GM19438 (cell line): ENCODE data around the gene GNAS.

Experiments used
- ATAC-seq: cut with Tn5 transposase; IDR thresholded peaks from one replicate; pipeline ENCODE4 v1.9.1; 2021; ENCODE audit warnings: low read depth; ENCODE audit not compliant: unreplicated experiment

GNAS gene

DNA sequence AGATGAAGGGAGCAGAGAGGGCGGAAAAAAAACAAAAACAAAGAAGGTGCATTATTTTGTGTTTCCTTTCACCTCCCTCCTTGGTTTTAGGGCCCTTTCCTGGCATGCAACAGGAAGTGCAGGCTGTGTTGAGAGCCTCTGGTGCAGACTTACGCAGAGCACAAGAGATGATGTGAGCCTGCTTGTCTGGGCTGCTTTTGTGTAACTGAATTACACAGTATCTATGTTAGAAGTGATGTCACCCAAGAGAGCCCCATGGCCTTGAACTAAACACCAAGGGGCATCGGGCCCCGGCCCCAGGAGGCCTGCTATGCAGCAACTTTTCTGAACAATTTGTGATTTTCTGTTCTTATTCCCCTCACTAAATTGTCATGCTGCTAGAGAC is 25.5 kb downstream of the GNAS start:
- ATAC-seq, result no peak

GRCh38 chr20:58878399-58878798 is 25.9 kb downstream of the GNAS start:
- ATAC-seq, result no peak

DNA sequence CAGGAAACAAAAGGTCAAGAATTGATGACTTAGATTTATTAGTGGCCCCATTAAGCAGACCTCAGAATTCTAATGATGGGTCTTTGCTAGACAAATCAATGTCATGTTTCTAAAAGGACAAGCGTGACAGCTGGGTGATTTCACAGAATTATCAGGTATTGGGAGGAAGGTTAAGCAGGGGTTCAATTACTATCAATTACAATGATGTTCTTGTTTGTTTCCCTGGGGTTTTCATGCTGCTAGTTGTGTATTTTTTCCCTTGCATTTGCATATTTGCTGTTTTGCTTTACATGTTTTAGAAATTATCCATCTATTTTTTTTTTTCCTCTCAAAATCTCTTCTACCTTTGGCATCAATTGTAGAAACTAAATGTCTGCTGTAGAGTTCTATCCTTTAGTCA is 27.9 kb downstream of the GNAS start:
- no peak for ATAC-seq

DNA sequence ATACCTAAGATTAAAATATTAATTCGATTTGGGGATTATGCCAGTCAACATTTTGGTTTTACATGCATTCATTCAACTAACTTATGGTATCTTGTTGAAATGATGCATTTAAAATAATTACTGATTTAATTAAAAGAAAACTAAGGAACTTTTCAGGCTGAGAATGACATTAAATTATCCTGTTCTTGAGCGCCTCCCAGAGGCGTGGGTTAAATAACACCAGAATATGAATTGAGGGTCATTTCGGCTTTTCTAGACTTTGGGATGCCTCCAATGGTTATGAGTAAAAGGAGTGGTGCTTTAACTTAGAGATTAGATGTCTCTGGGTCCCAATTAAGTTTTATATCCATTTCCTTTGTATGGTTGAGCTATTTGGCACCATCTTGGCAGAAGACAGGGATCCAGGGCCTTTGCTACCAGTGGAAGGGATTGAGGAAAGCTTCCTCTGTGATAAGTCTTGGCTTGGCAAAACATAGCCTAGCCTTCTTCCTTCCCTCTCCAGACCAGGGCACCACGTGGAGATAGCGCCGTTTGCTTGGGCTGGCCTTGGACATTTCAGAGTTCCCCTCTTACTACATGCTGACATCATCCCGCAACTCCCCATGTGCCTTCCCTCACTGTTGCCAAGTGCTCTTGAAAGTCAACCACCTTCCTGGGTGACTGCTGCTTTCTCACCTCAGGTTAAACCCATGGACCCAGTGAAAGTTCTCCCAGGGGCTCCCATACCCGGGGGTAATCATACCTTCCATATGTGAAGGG is 28.7 kb downstream of the GNAS start:
- ATAC-seq, result no peak

DNA sequence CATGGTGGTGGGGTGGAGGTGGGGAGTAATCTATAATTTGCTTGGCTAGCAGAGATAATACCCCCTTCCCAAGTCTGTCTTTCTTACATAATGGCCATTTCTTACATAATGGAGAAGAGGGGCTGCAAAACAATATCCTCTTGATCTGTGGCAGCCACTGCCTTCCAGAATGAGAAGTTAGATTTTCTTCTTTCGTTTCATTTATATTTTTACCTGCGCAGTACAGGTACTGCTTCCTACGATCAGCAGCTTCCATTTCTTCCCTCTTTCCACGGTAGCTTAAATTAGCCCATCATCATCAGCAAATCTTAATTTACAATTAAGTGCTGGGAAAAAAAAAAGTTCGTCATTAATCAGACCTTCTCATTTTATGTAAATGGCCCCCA is 30.2 kb downstream of the GNAS start:
- no peak for ATAC-seq

DNA sequence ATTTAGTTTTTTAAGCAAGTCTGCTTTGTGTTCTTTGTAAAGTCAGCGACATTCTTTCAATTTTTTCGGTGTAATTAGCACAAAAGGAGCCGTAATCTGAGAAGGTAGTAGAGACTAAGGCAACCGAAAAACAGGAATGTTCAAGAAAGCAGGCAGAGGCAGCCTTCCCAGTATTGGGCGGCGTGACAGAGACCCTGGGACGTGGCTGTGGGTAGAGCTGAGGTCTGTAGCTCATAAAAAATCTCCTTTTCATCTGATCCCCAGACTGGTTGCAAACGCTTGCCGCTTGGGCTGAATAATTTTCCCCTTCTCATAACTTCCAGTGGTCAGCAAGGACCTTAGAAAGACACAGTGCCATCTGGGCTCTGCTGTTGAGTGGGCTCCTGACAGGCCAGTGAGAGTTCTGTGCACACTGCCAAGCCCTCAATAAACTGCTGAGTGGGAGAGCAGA is 30.8 kb downstream of the GNAS start:
- no peak for ATAC-seq

DNA sequence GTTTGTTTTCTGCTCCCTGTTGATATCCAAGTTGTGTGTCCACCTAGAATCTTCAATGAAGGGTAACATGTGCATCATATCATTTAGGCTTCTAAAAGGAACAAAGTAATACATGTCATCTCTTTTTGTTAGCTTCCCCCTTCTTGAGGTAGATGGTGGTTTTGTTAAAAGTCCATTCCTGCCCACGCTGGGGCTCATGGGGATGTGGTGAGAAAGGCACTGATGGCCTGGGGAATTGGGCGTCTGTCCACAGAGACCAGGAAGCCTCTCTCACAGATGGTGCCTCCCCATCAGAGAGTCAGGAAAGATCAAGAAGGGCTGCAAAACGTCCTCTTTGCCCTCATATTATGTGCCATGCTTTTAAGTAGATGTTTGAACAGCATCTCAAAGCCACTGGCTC is 32.5 kb downstream of the GNAS start:
- ATAC-seq, result no peak

DNA sequence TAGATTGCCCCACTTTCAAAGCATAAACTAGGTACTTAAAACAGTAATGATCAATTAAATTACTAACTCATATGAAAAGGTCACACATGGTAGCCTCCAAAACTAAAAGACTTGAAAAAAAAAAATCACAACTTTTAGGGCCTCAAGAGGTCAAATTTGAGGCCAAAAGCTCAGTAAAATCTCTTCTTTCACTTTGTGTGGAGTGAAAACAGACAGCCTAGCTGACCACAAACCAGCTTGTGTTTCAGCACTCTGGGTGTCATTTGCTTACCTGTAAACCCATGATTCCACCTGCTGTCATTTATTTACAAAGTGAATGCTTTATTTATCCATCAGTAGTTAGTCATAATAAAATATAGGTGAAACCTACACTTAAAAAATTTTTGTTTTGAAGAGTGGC is 34.0 kb downstream of the GNAS start:
- no peak for ATAC-seq

- no peak for ATAC-seq
Observed at GRCh38 chr20:58888103-58888502, 35.6 kb downstream of the GNAS start.

- no peak for ATAC-seq
Observed at GRCh38 chr20:58888521-58889333, 36.2 kb downstream of the GNAS start.

- no peak for ATAC-seq
Observed at GRCh38 chr20:58889334-58889760, 36.8 kb downstream of the GNAS start.

- ATAC-seq, result no peak
Observed at GRCh38 chr20:58889798-58890517, 37.4 kb downstream of the GNAS start.

DNA sequence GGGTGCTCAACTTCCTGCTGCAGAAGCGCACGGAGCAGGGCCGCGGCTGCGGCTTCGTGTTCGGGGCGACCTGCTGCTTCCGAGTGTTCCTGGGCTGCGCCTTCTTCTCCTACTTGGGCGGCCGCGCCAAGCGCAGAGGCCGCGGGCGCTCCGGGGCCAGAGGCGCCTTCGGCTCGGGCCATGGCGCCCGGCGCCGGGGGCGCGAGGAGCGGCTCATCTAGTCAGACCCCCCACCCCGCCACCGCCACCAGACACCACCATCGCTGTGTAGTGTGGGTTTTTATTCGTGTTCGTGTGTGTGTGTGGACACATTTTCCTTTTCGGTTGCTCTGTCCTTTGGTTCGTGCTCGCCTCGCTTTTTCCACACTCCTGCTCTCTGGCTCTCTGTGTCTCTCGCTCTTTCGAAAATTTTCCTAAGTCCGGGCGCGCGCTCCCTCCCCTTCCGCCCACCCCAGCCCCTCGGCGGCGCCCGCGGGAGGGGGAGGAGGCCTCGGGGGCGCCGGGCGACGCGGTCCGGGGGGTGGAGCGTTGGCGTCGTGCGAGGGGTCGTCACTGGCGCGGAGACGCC is 38.1 kb downstream of the GNAS start:
- no peak for ATAC-seq

DNA sequence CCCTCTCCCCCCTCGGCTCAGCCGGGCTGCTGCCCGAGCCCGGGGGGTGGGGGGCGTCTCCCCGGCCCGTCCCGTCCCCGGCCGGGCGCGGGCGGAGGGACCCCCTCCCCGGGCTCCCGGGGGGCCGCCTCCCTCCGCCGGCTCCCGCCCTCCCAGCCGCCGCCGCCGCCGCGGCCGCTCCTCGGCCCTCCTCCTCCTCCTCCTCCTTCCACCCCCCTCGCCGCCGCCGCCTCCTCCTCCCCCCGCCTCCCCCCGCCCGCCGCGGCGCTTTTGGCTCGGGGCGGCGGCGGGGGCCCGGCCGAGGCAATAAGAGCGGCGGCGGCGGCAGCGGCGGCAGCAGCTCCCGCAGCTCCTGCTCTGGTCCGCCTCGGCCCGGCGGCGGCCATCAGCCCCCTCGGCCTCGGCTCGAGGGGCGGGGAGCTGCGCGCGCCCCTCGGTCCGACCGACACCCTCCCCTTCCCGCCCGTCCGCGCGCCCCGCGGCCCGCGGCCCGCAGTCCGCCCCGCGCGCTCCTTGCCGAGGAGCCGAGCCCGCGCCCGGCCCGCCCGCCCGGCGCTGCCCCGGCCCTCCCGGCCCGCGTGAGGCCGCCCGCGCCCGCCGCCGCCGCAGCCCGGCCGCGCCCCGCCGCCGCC is 38.7 kb downstream of the GNAS start:
- no peak for ATAC-seq

GRCh38 chr20:58891718-58892140 is 39.2 kb downstream of the GNAS start:
- no peak for ATAC-seq

- no peak for ATAC-seq
Observed at GRCh38 chr20:58892141-58892931, 39.8 kb downstream of the GNAS start.

DNA sequence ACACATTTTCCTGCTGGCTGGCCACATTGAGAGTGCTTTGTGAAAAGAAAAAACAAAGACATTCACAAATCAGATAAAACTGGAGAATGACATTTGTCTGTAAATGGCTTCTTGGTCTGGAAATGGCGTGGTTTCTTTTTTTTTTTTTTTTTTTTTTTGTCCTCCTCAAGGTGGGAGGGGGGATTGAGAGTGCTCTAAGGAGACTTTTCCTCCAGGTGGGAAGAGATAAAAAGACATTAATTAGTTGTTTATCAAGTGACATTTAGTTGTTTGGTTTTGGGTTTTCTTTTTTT is 40.4 kb downstream of the GNAS start:
- no peak for ATAC-seq

GRCh38 chr20:58893355-58894120 is 41.0 kb downstream of the GNAS start:
- no peak for ATAC-seq
